K562 (cell line): ENCODE results near the gene FIG4. TPM values are rescaled to one million over a fixed set of nuclear protein-coding genes. Genes with fewer than 3 reads are reported as not detected.
A peak's percentile ranks its signal among the peaks of the same experiment; 100 is the strongest.

Source experiments
- ATAC-seq: fragments of 200-7000 bp; cut with Tn5 transposase; 3 replicates; pipeline ENCODE4 v1.9.1; 2020; ENCODE audit warnings: moderate library complexity
- BruUV-seq: library from RNA; stranded (reverse); fragments of 400-500 nt; replicated peaks from 2 replicates; lab custom pipeline; 2021; lab: Mats Ljungman, UMichigan
- CTCF ChIA-PET: fragments of 300-600 bp; formaldehyde crosslinking; extraction: SDS; loops from one replicate; lab custom pipeline; 2021; ENCODE audit warnings: low intra/inter-chr PET ratio; lab: Yijun Ruan, JAX
- POLR2A ChIA-PET: fragments of 300-600, 350-650 bp; sonication (Branson Sonifier 250); formaldehyde crosslinking; extraction: SDS; loops from one replicate; lab custom pipeline; 2021; ENCODE audit warnings: antibody characterized with exemption, inconsistent platforms; lab: Yijun Ruan, JAX
- DNase-seq, 4 experiments: peaks; one replicate each; pipeline versions ENCODE4 v3.0.0 to v3.0.0-alpha.2; 2011 to 2018; ENCODE audit warnings: low spot score in 3 of 4, mixed read lengths in 3 of 4; ENCODE audit errors: extremely low read depth in 1 of 4
- FAIRE-seq: peaks from 2 replicates; lab custom pipeline; 2011; peaks lifted over from hg19 to GRCh38; lab: Jason Lieb, UNC
- H2AFZ ChIP-seq: 2 replicates; pipeline ENCODE4 v1.6.0; 2011; ENCODE audit warnings: low read depth, low read length, control low read depth, inconsistent platforms
- H3K27ac ChIP-seq: fragments of 200-600 bp; 3 replicates; pipeline ENCODE4 v1.8.0; 2011; ENCODE audit warnings: low read depth, mild to moderate bottlenecking, control low read depth, inconsistent platforms, low read length, moderate library complexity, mixed read lengths; ENCODE audit errors: extremely low read depth
- H3K27me3 ChIP-seq, 2 experiments: fragments of 300-600 bp in 1 of 2; 2 replicates in 1 of 2; 3 replicates in 1 of 2; pipeline versions ENCODE4 v1.6.0 to v1.8.0; 2011; ENCODE audit warnings: inconsistent platforms in 2 of 2, low read length in 2 of 2, mild to moderate bottlenecking in 1 of 2, mixed read lengths in 1 of 2, moderate library complexity in 1 of 2; ENCODE audit not compliant: control insufficient read depth in 2 of 2, insufficient read depth in 2 of 2
- H3K36me3 ChIP-seq: fragments of 300-600 bp; 3 replicates; pipeline ENCODE4 v1.8.0; 2011; ENCODE audit warnings: mild to moderate bottlenecking, low read length, inconsistent platforms; ENCODE audit not compliant: control insufficient read depth, insufficient read depth
- H3K4me1 ChIP-seq, 2 experiments: fragments of 200-600 bp in 1 of 2; replicated peaks in 1 of 2; 2 replicates in 1 of 2; 3 replicates in 1 of 2; pipeline versions ENCODE4 v1.5.1 to v1.8.0; 2011; ENCODE audit warnings: inconsistent platforms in 2 of 2, low read length in 2 of 2, mild to moderate bottlenecking in 1 of 2, mixed read lengths in 1 of 2, moderate library complexity in 1 of 2; ENCODE audit not compliant: control insufficient read depth in 2 of 2, insufficient read depth in 2 of 2
- H3K4me2 ChIP-seq: 2 replicates; pipeline ENCODE4 v1.6.1; 2011; ENCODE audit warnings: low read length, control low read depth, inconsistent platforms, mixed read lengths; ENCODE audit not compliant: insufficient read depth
- H3K4me3 ChIP-seq: fragments of 200-600 bp; sonication (generic), shearing (Covaris generic); 2 replicates; pipeline ENCODE4 v1.5.1; 2016; ENCODE audit warnings: control low read depth, inconsistent platforms
- H3K79me2 ChIP-seq: fragments of 200-600 bp; 3 replicates; pipeline ENCODE4 v1.8.0; 2011; ENCODE audit warnings: low read length, inconsistent platforms; ENCODE audit not compliant: control insufficient read depth, insufficient read depth
- H3K9ac ChIP-seq, 2 experiments: 2 replicates each; pipeline versions ENCODE4 v1.6.0 to v1.6.1; 2011; ENCODE audit warnings: low read depth in 2 of 2, low read length in 2 of 2, control low read depth in 1 of 2, inconsistent platforms in 1 of 2, mild to moderate bottlenecking in 1 of 2, mixed read lengths in 1 of 2; ENCODE audit not compliant: insufficient read depth in 1 of 2
- H3K9me1 ChIP-seq: one replicate; pipeline ENCODE4 v1.6.0; 2011; ENCODE audit warnings: inconsistent platforms, mild to moderate bottlenecking, low read length, moderate library complexity; ENCODE audit not compliant: control insufficient read depth, insufficient read depth
- H3K9me3 ChIP-seq: replicated peaks from 2 replicates; pipeline ENCODE4 v1.5.1; 2011; ENCODE audit warnings: low read depth, low read length, inconsistent platforms; ENCODE audit not compliant: control insufficient read depth, insufficient read depth
- H4K20me1 ChIP-seq: replicated peaks from 2 replicates; pipeline ENCODE4 v1.6.1; 2011; ENCODE audit warnings: low read length, inconsistent platforms, mixed read lengths; ENCODE audit not compliant: control insufficient read depth, insufficient read depth
- ARID1B ChIP-seq: fragments of 450-650 bp; IDR thresholded peaks from 2 replicates; pipeline ENCODE4 v1.6.1; 2016; ENCODE audit warnings: antibody characterized with exemption, mild to moderate bottlenecking, inconsistent platforms
- EP400 ChIP-seq: fragments of 450-650 bp; IDR thresholded peaks from 2 replicates; pipeline ENCODE4 v1.6.1; 2017; ENCODE audit warnings: antibody characterized with exemption, mild to moderate bottlenecking, moderate library complexity
- FOSL1 ChIP-seq: fragments of 200-800 bp; sonication (Bioruptor generic); conservative IDR thresholded peaks from 2 replicates; pipeline ENCODE4 v1.6.1; 2016; ENCODE audit warnings: missing genetic modification characterization, missing compliant biosample characterization
- HMG20A ChIP-seq: fragments of 450-650 bp; formaldehyde crosslinking; conservative IDR thresholded peaks from 2 replicates; pipeline ENCODE4 v1.4.0; 2020; ENCODE audit warnings: mild to moderate bottlenecking, mixed read lengths
- ID3 ChIP-seq, 2 experiments: fragments of 250-450 bp in 1 of 2; fragments of 450-650 bp in 1 of 2; sonication (Bioruptor Pico) in 1 of 2; IDR thresholded peaks; 2 replicates each; pipeline versions ENCODE4 v1.6.1 to v1.8.0; 2016 to 2021; ENCODE audit warnings: mild to moderate bottlenecking in 2 of 2, moderate library complexity in 2 of 2, missing compliant biosample characterization in 1 of 2, missing genetic modification characterization in 1 of 2
- KHSRP ChIP-seq: fragments of 450-650 bp; IDR thresholded peaks from 2 replicates; pipeline ENCODE4 v1.6.1; 2017
- MECOM ChIP-seq: fragments of 250-450 bp; sonication (Bioruptor Pico); IDR thresholded peaks from 2 replicates; pipeline ENCODE4 v1.8.0; 2022; ENCODE audit warnings: inconsistent platforms
- MEIS2 ChIP-seq: fragments of 450-650 bp; IDR thresholded peaks from 2 replicates; pipeline ENCODE4 v1.6.1; 2014; ENCODE audit warnings: mild to moderate bottlenecking; ENCODE audit not compliant: partially characterized antibody
- NFE2 ChIP-seq: IDR thresholded peaks from 2 replicates; pipeline ENCODE4 v1.6.1; 2014; ENCODE audit warnings: antibody characterized with exemption, low read depth
- NFXL1 ChIP-seq: fragments of 450-650 bp; formaldehyde crosslinking; IDR thresholded peaks from 2 replicates; pipeline ENCODE4 v1.4.0; 2021; ENCODE audit warnings: mild to moderate bottlenecking
- SFPQ ChIP-seq: fragments of 200-400 bp; formaldehyde crosslinking; IDR thresholded peaks from 2 replicates; pipeline ENCODE4 v1.6.1; 2017; ENCODE audit warnings: mild to moderate bottlenecking, low read depth, low read length, moderate library complexity
- TCF3 ChIP-seq: sonication (generic); formaldehyde crosslinking; IDR thresholded peaks from 2 replicates; pipeline ENCODE4 v1.4.0; 2020; ENCODE audit warnings: mild to moderate bottlenecking, missing genetic modification reagents
- TEAD4 ChIP-seq, 2 experiments: sonication (generic) in 1 of 2; formaldehyde crosslinking in 1 of 2; IDR thresholded peaks; 2 replicates each; pipeline versions ENCODE4 v1.6.1 to v1.8.0; 2012 to 2022; ENCODE audit warnings: borderline replicate concordance in 1 of 2, inconsistent platforms in 1 of 2, low read length in 1 of 2, mild to moderate bottlenecking in 1 of 2, missing genetic modification reagents in 1 of 2
- ZNF644 ChIP-seq: fragments of 200-800 bp; sonication (Bioruptor generic); IDR thresholded peaks from 2 replicates; pipeline ENCODE4 v1.6.1; 2016; ENCODE audit warnings: low read depth, missing genetic modification characterization, missing compliant biosample characterization
- WGBS: fragments of 100-300 bp; shearing (Covaris generic); methylation state at CpG from one replicate; pipeline ENCODE4 v1.1.6; 2016; ENCODE audit warnings: low coverage, mixed read lengths; ENCODE audit not compliant: insufficient coverage; ENCODE audit errors: missing lambda C conversion rate; 5-methylcytosine and 5-hydroxymethylcytosine counted together
- in situ Hi-C: fragments of 300-500 bp; cut with MboI; formaldehyde crosslinking; loops from 4 replicates; pipeline ENCODE4 v1.15.0; 2018; ENCODE audit warnings: inconsistent platforms, mixed read lengths
- intact Hi-C: fragments of 100-400 bp; cut with micrococcal nuclease; formaldehyde crosslinking; loops from 2 replicates; pipeline ENCODE4 v1.14.2; 2022
- polyA plus RNA-seq, 8 experiments: library from polyadenylated mRNA; depleted of rRNA in 4 of 8; stranded (reverse) in 5 of 8; unstranded in 3 of 8; fragments of >200 nt; fragmentation: Nextera tagmentation in 2 of 8; fragmentation: Illumina TruSeq in 1 of 8; extraction: Ambion mirVana in 2 of 8; extraction: Trizol in 1 of 8; gene quantifications; 2 replicates each; pipeline versions ENCODE4 v1.2.1 to v1.2.3, GENCODE V29; 2011 to 2014; ENCODE audit warnings: inconsistent platforms in 1 of 8, missing spikeins in 1 of 8
- total RNA-seq, 7 experiments: library from RNA; depleted of rRNA in 6 of 7; stranded (reverse); fragments of >200 nt in 6 of 7; fragmentation: Illumina TruSeq in 2 of 7; extraction: Trizol in 2 of 7; gene quantifications; 2 replicates each; pipeline versions ENCODE4 v1.2.1 to v1.2.3, GENCODE V29; 2011 to 2021; ENCODE audit warnings: low replicate concordance in 1 of 7

FIG4 gene
- total and polyA plus RNA-seq, 9 of the 15 experiments (the other 6 are each of a cell fraction or from before 2014, with no cell fraction given): 1.5 to 6.8 (median 4.3) TPM

GRCh38 chr6:109801794-109802193 is 110.7 kb downstream of the FIG4 start (continued):
- TF ChIP-seq NFXL1 (CRISPR knock-in tag): no peak
- peak; percentile 45; the same call in 1 of the 2 replicates for TF ChIP-seq ARID1B
- 0 out of 2 replicates have a peak, but pooled peaks have one; percentile 44 for TF ChIP-seq ZNF644 (tag)
- TF ChIP-seq EP400: no peak
- TF ChIP-seq TEAD4 (IDR thresholded peaks at IDR 0.05; ENCODE audit: low read length): peak; percentile 65
- no peak for TF ChIP-seq TEAD4 (CRISPR knock-in tag; IDR thresholded peaks at IDR 0.05; ENCODE audit: borderline replicate concordance)
- TF ChIP-seq HMG20A: no peak

GRCh38 chr6:109804020-109804419 is 112.9 kb downstream of the FIG4 start:
- no peaks in the 10 kb centered on the region for H3K79me2 ChIP-seq
- no peak overlapping the region for H3K9ac ChIP-seq
- peaks cover 0 to 7% of the 10 kb centered on the region in 2 experiments; a peak in 1 of 5 replicates for H3K4me1 ChIP-seq
- no peaks in the 10 kb centered on the region for H3K9me1 ChIP-seq
- peak; percentile 13 for TF ChIP-seq MEIS2
- TF ChIP-seq KHSRP: no peak
- peak; percentile 39 for TF ChIP-seq TCF3 (CRISPR knock-in tag)
- TF ChIP-seq SFPQ: no peak
- peak; percentile 33; the same call in 1 of the 2 replicates for TF ChIP-seq NFE2
- 0 out of 2 replicates have a peak, but pooled peaks have one; percentile 31 for TF ChIP-seq MECOM (CRISPR knock-in tag)
- peak; percentile 53 for TF ChIP-seq FOSL1 (tag)
- TF ChIP-seq ID3 (CRISPR knock-in tag; IDR thresholded peaks at IDR 0.05): no peak
- TF ChIP-seq ID3 (tag; IDR thresholded peaks at IDR 0.05): peak; percentile 57
- POLR2A ChIA-PET: no interaction called here
- H3K4me3 ChIP-seq: no peak overlapping the region
- CTCF ChIA-PET: no interaction called here
- intact Hi-C loops (no loop called here), in situ Hi-C loops (no loop called here)
- no peaks in the 10 kb centered on the region for H3K27me3 ChIP-seq
- FAIRE-seq (no peak), ATAC-seq (no peak), DNase-seq (no peak)
- WGBS: 0% methylated on average over 1 of the region's 1 CpG
- H3K9me3 ChIP-seq: no peaks in the 10 kb centered on the region
- H3K4me2 ChIP-seq: no peak overlapping the region
- H3K27ac ChIP-seq: no peak overlapping the region
- BruUV-seq: no TSS peak
- no peaks in the 10 kb centered on the region for H3K36me3 ChIP-seq
- no peak overlapping the region for H2AFZ ChIP-seq
- H4K20me1 ChIP-seq: no peaks in the 10 kb centered on the region
